Gastroesophageal sphincter (tissue), 4 donors: ENCODE data around the gene BIN2. TPM values are rescaled to one million over a fixed set of nuclear protein-coding genes. Genes with fewer than 3 reads are reported as not detected.

ENCODE experiments used
- ATAC-seq: fragments of 150-250 bp; one replicate; pipeline ENCODE4 v1.9.1; 2016; ENCODE audit warnings: mild to moderate bottlenecking, moderate library complexity
- H3K27ac ChIP-seq, 4 donors: fragments of 200-600 bp; sonication (generic) in 3 of 4; 1 replicate in 3 of 4; 2 replicates in 1 of 4; pipeline ENCODE4 v1.5.1; 2016 to 2019
- H3K27me3 ChIP-seq: fragments of 200-600 bp; sonication (generic); one replicate; pipeline ENCODE4 v1.5.1; 2019
- H3K36me3 ChIP-seq, 2 donors: fragments of 200-600 bp; sonication (generic); one replicate each; pipeline ENCODE4 v1.5.1; 2019; ENCODE audit warnings: control low read depth in 1 of 2
- H3K4me1 ChIP-seq, 3 donors: fragments of 200-600 bp; sonication (generic); 1 replicate in 2 of 3; 2 replicates in 1 of 3; pipeline ENCODE4 v1.5.1; 2016 to 2019; ENCODE audit warnings: control low read depth in 2 of 3
- H3K4me3 ChIP-seq, 2 donors: fragments of 200-600 bp; sonication (generic); one replicate each; pipeline ENCODE4 v1.5.1; 2019; ENCODE audit warnings: mild to moderate bottlenecking in 1 of 2, moderate library complexity in 1 of 2
- H3K9me3 ChIP-seq, 3 donors: fragments of 200-600 bp; sonication (generic); one replicate each; pipeline ENCODE4 v1.5.1; 2017 to 2019; ENCODE audit warnings: control low read depth in 2 of 3
- CTCF ChIP-seq, 4 experiments: fragments of 200-600 bp in 2 of 4; fragments of 450-650 bp in 2 of 4; sonication (generic) in 1 of 4; IDR thresholded peaks; one replicate each; pipeline ENCODE4 v1.5.1; 2017 to 2019; ENCODE audit warnings: antibody characterized with exemption in 4 of 4, mild to moderate bottlenecking in 2 of 4, moderate library complexity in 2 of 4
- EP300 ChIP-seq: sonication (generic); formaldehyde crosslinking; IDR thresholded peaks from one replicate; pipeline ENCODE4 v1.6.1; 2017; ENCODE audit warnings: antibody characterized with exemption, mild to moderate bottlenecking
- POLR2A ChIP-seq, 2 donors: fragments of 450-650 bp; IDR thresholded peaks; one replicate each; pipeline ENCODE4 v1.6.1; 2017; ENCODE audit warnings: antibody characterized with exemption in 2 of 2, mild to moderate bottlenecking in 2 of 2, moderate library complexity in 1 of 2
- POLR2AphosphoS5 ChIP-seq: sonication (generic); formaldehyde crosslinking; IDR thresholded peaks from one replicate; pipeline ENCODE4 v1.6.1; 2017; ENCODE audit warnings: antibody characterized with exemption
- WGBS, 2 donors: methylation state at CpG; one replicate each; pipeline ENCODE4 v1.1.5; 2018; ENCODE audit warnings: low coverage in 1 of 2; 5-methylcytosine and 5-hydroxymethylcytosine counted together
- total RNA-seq, 4 donors: library from RNA; depleted of rRNA; stranded (reverse); fragments of >200 nt; gene quantifications; one replicate each; pipeline ENCODE4 v1.1.0, GENCODE V29; 2016

Gene BIN2
- total RNA-seq: 1 to 10 TPM in 3 of 4 donors, under 1 TPM in 1; 0.62 to 5.4 (median 2.0) TPM

GRCh38 chr12:51323966-51324895 lies at the start of gene BIN2:
BIN2 (minus strand) TSS chr12:51324174; CDS start chr12:51324102, 72 bp downstream.
- peak; percentile 40 for ATAC-seq
- TF ChIP-seq CTCF (IDR thresholded peaks at IDR 0.05) (no peak), EP300 (no peak), POLR2A (IDR thresholded peaks at IDR 0.05) (no peak), POLR2AphosphoS5 (no peak)
- 97 to 100% methylated on average over 2 to 14 of the region's 60 CpGs for WGBS, 2 donors
- Histone ChIP-seq H3K27ac (peak within 1 kb of the TSS in 2 of 4 donors; percentile 31 to 66), H3K36me3 (no peaks in the 10 kb centered on the region), H3K4me1 (no peaks in the 10 kb centered on the region), H3K27me3 (peaks cover 8% of the 10 kb centered on the region), H3K9me3 (no peaks in the 10 kb centered on the region), H3K4me3 (peak within 1 kb of the TSS in 1 of 2 donors; percentile 41)

GRCh38 chr12:51373187-51373586 lies 49.2 kb upstream of the BIN2 start:
- TF ChIP-seq POLR2A (IDR thresholded peaks at IDR 0.05) (no peak), CTCF (IDR thresholded peaks at IDR 0.05) (no peak), EP300 (no peak), POLR2AphosphoS5 (no peak)
- no peaks in the 10 kb centered on the region for H3K27me3 ChIP-seq
- no peak overlapping the region for H3K27ac ChIP-seq
- no peak for ATAC-seq
- 82 to 87% methylated on average over 3 of the region's 3 CpGs for WGBS, 2 donors
- H3K36me3 ChIP-seq: no peaks in the 10 kb centered on the region
- H3K4me1 ChIP-seq: peaks cover 0 to 11% (median 0%) of the 10 kb centered on the region in 3 donors
- H3K4me3 ChIP-seq: no peak overlapping the region
- no peaks in the 10 kb centered on the region for H3K9me3 ChIP-seq

GRCh38 chr12:51372021-51372420 lies 48.0 kb upstream of the BIN2 start:
- Histone ChIP-seq H3K27me3 (no peaks in the 10 kb centered on the region), H3K36me3 (no peaks in the 10 kb centered on the region), H3K4me3 (no peak overlapping the region), H3K4me1 (peaks cover 0 to 11% (median 0%) of the 10 kb centered on the region in 3 donors), H3K9me3 (no peaks in the 10 kb centered on the region), H3K27ac (peak overlapping the region in 3 of 4 donors; percentile 49 to 66 (median 55))
- ATAC-seq: no peak
- 100% methylated on average over 1 to 2 of the region's 2 CpGs for WGBS, 2 donors
- TF ChIP-seq EP300 (no peak), CTCF (IDR thresholded peaks at IDR 0.05) (no peak), POLR2AphosphoS5 (no peak), POLR2A (IDR thresholded peaks at IDR 0.05) (no peak)

- no peaks in the 10 kb centered on the region for H3K36me3 ChIP-seq
- 12% methylated on average over 6 to 7 of the region's 8 CpGs for WGBS, 2 donors
- ATAC-seq: peak; percentile 93
- peak overlapping the region in 3 of 4 donors; percentile 49 to 66 (median 55) for H3K27ac ChIP-seq
- peaks cover 0 to 11% (median 0%) of the 10 kb centered on the region in 3 donors for H3K4me1 ChIP-seq
- H3K27me3 ChIP-seq: no peaks in the 10 kb centered on the region
- H3K9me3 ChIP-seq: no peaks in the 10 kb centered on the region
- TF ChIP-seq POLR2AphosphoS5: peak; percentile 71
- no peak for TF ChIP-seq EP300
- TF ChIP-seq POLR2A (IDR thresholded peaks at IDR 0.05): no peak
- H3K4me3 ChIP-seq: no peak overlapping the region
These were observed 47.5 kb upstream of the BIN2 start for GRCh38 chr12:51371295-51371953.

- Histone ChIP-seq H3K4me3 (no peak overlapping the region), H3K27ac (no peak overlapping the region), H3K4me1 (peaks cover 0 to 11% (median 0%) of the 10 kb centered on the region in 3 donors), H3K27me3 (no peaks in the 10 kb centered on the region), H3K9me3 (no peaks in the 10 kb centered on the region), H3K36me3 (no peaks in the 10 kb centered on the region)
- TF ChIP-seq POLR2A (IDR thresholded peaks at IDR 0.05): no peak
- no peak for TF ChIP-seq CTCF (IDR thresholded peaks at IDR 0.05)
- TF ChIP-seq POLR2AphosphoS5: no peak
- TF ChIP-seq EP300: no peak
- ATAC-seq: no peak
- 74 to 95% methylated on average over 3 to 9 of the region's 9 CpGs for WGBS, 2 donors
These were observed 46.7 kb upstream of the BIN2 start for GRCh38 chr12:51370667-51371066.
